ENCODE measurements around the gene ZNG1B.
"Not testable (repeated sequence)": the region's sequence is repeated elsewhere in the genome, so short reads cannot be mapped to it uniquely, and the experiment has no call there.

The ZNG1B gene

GRCh38 chr2:113504081-113504480 lies 66.6 kb downstream of the ZNG1B start:
- not testable (repeated sequence) for DNase-seq

DNA sequence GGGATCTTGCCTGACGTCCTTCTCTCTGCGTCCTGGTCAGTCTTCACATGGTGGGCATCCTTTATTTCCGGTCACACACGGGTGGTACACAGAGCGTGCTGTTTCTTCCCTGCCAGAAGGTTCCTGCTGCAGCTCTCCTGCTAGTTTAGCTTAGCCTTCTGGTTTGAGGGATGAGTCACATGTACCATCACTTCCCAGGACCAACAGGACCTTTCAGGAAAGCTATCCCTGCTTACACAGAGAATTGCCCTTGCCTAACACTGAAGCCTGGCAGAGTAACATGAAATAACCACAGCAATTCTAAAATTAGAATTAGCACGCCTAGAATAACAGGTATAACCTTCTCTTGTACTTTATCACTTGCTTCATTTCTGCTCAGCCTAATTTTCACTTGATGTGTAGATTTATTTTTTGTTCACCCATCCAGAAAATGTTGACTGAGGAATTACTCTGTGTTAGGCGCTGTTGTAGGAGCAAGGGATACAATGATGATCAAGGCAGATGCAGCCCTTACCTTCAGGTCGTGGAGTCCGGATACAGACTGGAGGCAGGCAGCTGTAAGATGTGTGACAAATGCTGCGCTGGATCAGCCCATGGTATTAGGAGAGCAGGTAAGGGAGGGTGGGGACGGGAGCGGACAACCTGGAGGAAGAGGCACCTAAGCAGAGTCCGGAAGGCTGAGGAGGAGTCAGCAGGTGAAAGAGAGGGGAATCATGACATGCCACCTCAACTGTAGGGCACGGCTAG lies 70.1 kb downstream of the ZNG1B start:
- not testable (repeated sequence) for DNase-seq

DNA sequence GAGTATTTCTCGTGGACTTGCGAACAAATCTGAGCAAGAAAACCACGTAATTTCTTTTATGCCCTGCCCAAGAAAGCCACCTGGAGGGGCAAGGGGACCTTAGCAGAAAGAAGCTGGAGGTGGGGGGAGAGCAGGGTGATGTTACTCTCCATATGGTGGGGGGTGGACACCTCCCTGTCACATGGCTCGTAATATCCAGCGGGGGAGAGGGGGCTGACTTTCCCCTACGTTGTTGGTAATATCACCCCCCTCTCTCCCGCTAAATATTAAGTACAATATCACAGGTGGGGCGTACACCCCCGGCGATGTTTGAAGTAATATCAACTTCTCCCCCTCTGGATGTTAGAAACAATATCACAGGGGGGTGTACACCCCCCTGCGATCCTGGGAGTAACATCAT lies 70.7 kb downstream of the ZNG1B start:
- DNase-seq = not testable (repeated sequence)

DNA sequence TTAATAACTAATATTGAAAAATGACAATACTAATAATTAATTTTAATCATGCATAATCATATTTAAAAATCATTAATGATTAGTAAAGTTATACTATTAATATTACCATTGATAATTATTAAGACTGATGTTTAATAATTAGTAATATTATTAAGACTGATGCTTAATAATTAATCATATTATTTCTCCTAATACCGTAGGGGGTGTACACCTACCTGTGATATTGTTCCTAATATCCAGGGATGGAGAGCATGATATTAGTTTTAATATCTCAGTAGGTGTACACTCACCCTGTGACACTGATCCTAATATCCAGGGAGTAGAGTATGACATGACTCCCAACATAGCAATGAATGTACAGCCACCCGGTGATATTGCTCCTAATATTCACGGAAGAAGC lies 73.4 kb downstream of the ZNG1B start:
- not testable (repeated sequence) for DNase-seq

DNA sequence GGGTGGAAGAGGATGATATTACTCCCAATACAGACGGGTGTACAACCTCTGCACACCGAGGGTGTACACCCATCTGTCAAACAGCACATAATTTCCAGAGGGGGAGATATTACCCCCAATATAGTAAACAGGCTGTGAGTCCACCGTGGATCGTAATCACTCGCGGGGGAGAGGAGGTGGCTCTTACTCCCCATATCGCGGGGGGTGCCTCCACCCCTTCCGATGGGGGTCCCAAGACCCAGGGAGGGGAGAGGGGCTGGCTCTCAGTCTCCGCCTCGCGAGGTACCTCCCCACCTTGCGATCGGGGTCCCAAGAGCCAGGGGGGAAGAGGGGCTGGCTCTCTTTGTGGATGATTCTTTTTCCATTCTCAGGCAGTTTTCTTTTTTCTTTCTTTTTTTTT lies 74.4 kb downstream of the ZNG1B start:
- not testable (repeated sequence) for DNase-seq

DNA sequence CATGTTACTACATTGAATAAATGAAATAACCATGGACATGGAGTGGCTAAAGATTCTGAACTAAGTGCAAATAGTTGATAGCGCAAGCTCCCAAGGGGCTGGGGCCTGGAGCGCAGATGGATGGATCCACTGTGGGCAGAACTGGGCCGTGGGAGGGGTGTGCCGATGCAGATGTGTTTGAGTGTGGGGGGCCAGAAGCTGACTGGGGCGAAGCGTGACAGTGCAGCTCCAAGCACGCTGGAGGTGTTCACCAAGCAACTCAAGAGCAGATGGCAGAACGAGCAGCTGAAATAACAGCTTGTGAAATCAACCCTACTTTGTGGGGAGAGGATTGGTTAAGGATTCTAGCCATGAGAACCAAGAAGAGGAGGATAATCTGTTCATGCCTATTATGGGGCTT lies 78.0 kb downstream of the ZNG1B start:
- not testable (repeated sequence) for DNase-seq

DNA sequence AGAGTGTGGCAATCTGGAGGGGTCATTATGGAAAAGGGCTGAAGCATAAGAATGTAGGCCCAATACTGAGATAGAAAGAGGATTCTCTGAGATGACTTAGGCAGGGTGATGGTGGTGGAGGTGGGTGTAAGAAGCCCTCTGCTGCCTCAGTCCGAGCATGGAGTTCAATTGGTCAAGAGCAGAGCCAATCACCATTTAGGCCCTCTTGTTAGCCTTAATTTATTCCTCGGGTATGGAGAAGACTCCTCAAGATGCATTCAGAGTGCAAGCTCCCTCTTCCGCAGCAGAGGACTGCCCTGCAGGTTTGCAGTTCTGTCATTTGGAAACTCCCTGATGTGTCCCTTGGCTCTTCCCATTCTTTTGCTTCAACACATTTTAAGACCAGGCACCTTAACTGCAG lies 78.5 kb downstream of the ZNG1B start:
- not testable (repeated sequence) for DNase-seq

- not testable (repeated sequence) for DNase-seq
Observed at GRCh38 chr2:113517025-113517424, 79.5 kb downstream of the ZNG1B start.

- DNase-seq = not testable (repeated sequence)
Observed at GRCh38 chr2:113520837-113521236, 83.3 kb downstream of the ZNG1B start.

DNA sequence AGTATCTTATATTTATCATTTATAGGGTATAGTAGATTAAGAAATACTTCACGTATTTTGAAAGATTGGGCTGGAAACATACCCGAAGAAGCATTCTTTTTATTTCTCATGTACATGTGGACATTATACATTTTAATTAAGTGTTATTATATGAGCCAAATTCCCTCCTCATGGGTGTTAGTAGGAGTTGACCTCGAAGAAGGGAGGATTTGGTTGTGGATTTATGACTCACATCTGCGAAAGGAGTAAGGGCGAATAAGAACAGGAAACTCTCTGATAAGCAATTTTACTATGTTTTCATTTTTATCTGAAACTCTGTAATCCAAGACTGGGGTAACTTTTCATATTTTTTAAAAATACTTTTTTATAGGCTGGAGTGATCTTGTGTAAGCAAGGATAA lies 84.0 kb downstream of the ZNG1B start:
- DNase-seq = not testable (repeated sequence)

DNA sequence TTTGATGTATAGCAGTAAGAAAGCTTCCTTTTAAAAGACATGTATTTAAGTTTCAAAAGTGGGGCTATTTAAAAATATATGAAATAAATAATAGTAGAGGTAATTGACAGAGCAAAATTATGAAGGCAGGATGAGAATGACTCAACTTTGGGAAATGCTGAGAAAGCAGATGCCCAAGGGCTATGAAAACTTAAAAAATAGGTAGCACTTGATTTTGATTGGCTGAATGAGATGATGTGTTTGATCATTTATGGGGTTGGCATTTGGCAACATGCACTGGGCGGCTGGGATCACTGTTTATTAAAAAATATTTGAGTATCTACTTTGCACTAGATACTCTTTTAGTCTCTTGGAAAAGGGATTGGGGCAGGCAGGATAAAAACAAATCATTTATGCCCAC lies 87.5 kb downstream of the ZNG1B start:
- DNase-seq = not testable (repeated sequence)

GRCh38 chr2:113527350-113528045 lies 90.0 kb downstream of the ZNG1B start:
- not testable (repeated sequence) for DNase-seq

- DNase-seq = not testable (repeated sequence)
Observed at GRCh38 chr2:113528126-113528525, 90.6 kb downstream of the ZNG1B start.

GRCh38 chr2:113528904-113529303 lies 91.4 kb downstream of the ZNG1B start:
- DNase-seq = not testable (repeated sequence)

- not testable (repeated sequence) for DNase-seq
Observed at GRCh38 chr2:113532991-113533390, 95.5 kb downstream of the ZNG1B start.

GRCh38 chr2:113536573-113536972 lies 99.1 kb downstream of the ZNG1B start:
- DNase-seq = not testable (repeated sequence)

- DNase-seq = not testable (repeated sequence)
Observed at GRCh38 chr2:113540834-113541203, 103.3 kb downstream of the ZNG1B start.

DNA sequence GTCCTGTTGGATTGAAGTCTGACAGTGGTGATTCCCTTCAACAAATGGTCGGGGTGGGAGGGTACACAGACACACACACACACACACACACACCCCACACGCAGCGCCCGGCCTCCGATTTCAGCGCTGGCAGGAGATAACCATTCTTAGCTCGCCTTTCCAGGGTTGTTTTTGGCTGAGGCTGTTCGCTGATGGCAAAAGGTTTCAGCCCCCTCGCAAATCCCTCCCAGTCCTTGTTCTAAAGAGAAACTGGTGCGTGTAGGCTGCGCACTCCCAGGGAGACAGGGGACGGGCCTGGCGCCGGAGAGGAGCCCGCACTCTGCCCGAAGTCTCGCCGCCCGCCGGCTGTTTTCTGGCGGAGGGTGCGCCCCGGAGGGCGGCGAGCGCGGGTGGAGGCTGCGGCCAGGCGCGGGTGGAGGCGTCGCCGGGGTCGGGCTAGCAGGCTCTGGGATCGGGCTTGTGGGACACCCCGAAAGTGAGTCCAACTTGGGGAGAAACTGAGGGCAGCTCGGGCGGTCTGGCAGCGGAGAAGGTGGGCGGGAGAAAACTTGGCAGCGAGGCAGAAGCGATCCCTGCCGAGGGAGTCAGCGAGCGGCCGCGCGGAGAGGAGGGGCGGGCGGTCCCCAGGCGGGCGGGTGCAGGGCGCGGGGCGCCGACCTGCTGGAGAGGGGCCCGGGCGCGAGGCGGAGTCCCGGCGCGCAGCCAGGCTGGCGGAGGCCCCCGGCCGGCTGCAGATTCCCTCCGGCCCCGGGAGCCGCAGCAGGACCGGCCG lies 103.9 kb downstream of the ZNG1B start:
- peak; percentile 1 to 11 for DNase-seq

DNA sequence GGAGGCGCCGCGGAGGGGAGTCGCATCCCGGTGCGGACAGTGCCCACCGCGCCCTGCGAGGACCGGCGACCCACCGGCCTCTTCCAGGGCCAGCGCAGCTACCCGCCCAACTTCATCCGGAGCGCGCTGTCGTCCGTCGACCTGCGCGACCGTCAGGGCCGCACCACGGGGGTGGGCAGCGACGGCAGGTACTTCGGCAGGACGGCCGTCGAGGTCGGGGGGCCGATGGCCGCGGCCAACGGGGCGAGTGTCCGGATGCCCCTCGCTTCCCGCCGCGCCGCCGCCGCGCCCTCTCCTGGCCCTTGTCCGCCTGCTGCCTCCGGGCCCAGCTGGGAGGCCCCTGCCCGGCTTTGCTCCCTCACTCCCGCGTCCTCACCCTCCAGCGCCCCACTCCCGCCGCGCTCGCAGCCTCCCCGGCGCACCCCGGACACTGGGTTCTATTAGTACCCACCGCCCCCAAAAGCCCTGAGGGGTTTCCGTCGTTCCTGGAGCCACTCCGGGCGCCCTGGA lies 104.5 kb downstream of the ZNG1B start:
- DNase-seq = not testable (repeated sequence)

GRCh38 chr2:113542529-113542928 lies 105.0 kb downstream of the ZNG1B start:
- DNase-seq = not testable (repeated sequence)

All from stimulated activated CD4-positive, alpha-beta T cell treated with anti-CD3 and anti-CD28 coated beads, Interleukin-4, amount 100 ng/mL, for 4 hours (primary cell).